B cell (primary cell): ENCODE measurements around the gene TPCN1. TPM values are rescaled to one million over a fixed set of nuclear protein-coding genes. Genes with fewer than 3 reads are reported as not detected.

Experiments
- ATAC-seq: fragments of 200-7000 bp; cut with Tn5 transposase; one replicate; pipeline ENCODE4 v1.10.0; 2021; ENCODE audit warnings: low read depth, mild to moderate bottlenecking, moderate number of reproducible peaks, moderate library complexity
- CTCF ChIA-PET: fragments of 350-600 bp; sonication (Branson Sonifier 250); formaldehyde crosslinking; loops from one replicate; lab custom pipeline; 2021; ENCODE audit warnings: antibody characterized with exemption, inconsistent platforms; lab: Charles Lee
- POLR2A ChIA-PET: fragments of 350-600 bp; sonication (Branson Sonifier 250); formaldehyde crosslinking; loops from one replicate; lab custom pipeline; 2021; ENCODE audit warnings: antibody characterized with exemption; lab: Charles Lee
- DNase-seq: peaks from one replicate; pipeline ENCODE4 v3.0.0; 2013
- H2AFZ ChIP-seq: 2 replicates; pipeline ENCODE4 v1.6.1; 2012; ENCODE audit warnings: mild to moderate bottlenecking, low read depth, low read length; ENCODE audit not compliant: insufficient read depth, poor library complexity, severe bottlenecking
- H3K27ac ChIP-seq, 2 donors: 1 replicate in 1 of 2; 2 replicates in 1 of 2; pipeline ENCODE4 v1.5.1; 2012 to 2013; ENCODE audit warnings: low read length in 2 of 2, mild to moderate bottlenecking in 2 of 2, moderate library complexity in 1 of 2
- H3K27me3 ChIP-seq, 4 experiments: fragments of 200-600 bp in 1 of 4; sonication (generic) in 1 of 4; replicated peaks in 1 of 4; 1 replicate in 2 of 4; 2 replicates in 2 of 4; pipeline versions ENCODE4 v1.6.1 to v1.7.0; 2013 to 2016; ENCODE audit warnings: low read length in 3 of 4, mild to moderate bottlenecking in 2 of 4, mixed read lengths in 1 of 4, moderate library complexity in 1 of 4; ENCODE audit not compliant: insufficient read depth in 4 of 4, control insufficient read depth in 3 of 4; ENCODE audit errors: control extremely low read depth in 1 of 4
- H3K36me3 ChIP-seq, 2 experiments: replicated peaks in 1 of 2; 1 replicate in 1 of 2; 2 replicates in 1 of 2; pipeline versions ENCODE4 v1.6.1 to v1.7.1; 2013; ENCODE audit warnings: low read length in 1 of 2; ENCODE audit not compliant: insufficient read depth in 2 of 2, control insufficient read depth in 1 of 2; ENCODE audit errors: control extremely low read depth in 1 of 2, extremely low read depth in 1 of 2
- H3K4me1 ChIP-seq, 2 donors: fragments of 200-600 bp in 1 of 2; sonication (generic) in 1 of 2; 1 replicate in 1 of 2; 2 replicates in 1 of 2; pipeline versions ENCODE4 v1.5.1 to v1.6.1; 2013 to 2017; ENCODE audit warnings: low read length in 2 of 2; ENCODE audit not compliant: control insufficient read depth in 2 of 2, insufficient read depth in 2 of 2
- H3K4me2 ChIP-seq: replicated peaks from 2 replicates; pipeline ENCODE3; 2012; ENCODE audit warnings: mild to moderate bottlenecking, low read depth, low read length; ENCODE audit not compliant: poor library complexity, severe bottlenecking
- H3K4me3 ChIP-seq, 5 experiments: fragments of 200-600 bp in 1 of 5; sonication (generic) in 1 of 5; 1 replicate in 3 of 5; 2 replicates in 2 of 5; pipeline versions ENCODE4 v1.5.1 to v1.7.0; 2011 to 2016; ENCODE audit warnings: low read length in 4 of 5, mild to moderate bottlenecking in 4 of 5, low read depth in 2 of 5, control low read depth in 1 of 5, moderate library complexity in 1 of 5; ENCODE audit not compliant: insufficient read depth in 1 of 5; ENCODE audit errors: control extremely low read depth in 1 of 5, extremely low read depth in 1 of 5
- H3K79me2 ChIP-seq: fragments of 200-600 bp; sonication (generic); one replicate; pipeline ENCODE4 v1.6.0; 2016; ENCODE audit warnings: low read length; ENCODE audit not compliant: control insufficient read depth, insufficient read depth
- H3K9ac ChIP-seq: fragments of 200-600 bp; sonication (generic); 2 replicates; pipeline ENCODE4 v1.6.1; 2017; ENCODE audit warnings: mild to moderate bottlenecking, low read length, moderate library complexity
- H3K9me3 ChIP-seq, 3 donors: one replicate each; pipeline versions ENCODE4 v1.6.1 to v1.7.1; 2013; ENCODE audit warnings: low read length in 2 of 3; ENCODE audit not compliant: control insufficient read depth in 2 of 3, insufficient read depth in 1 of 3; ENCODE audit errors: control extremely low read depth in 1 of 3
- H4K20me1 ChIP-seq: 2 replicates; pipeline ENCODE4 v1.6.0; 2012; ENCODE audit warnings: mild to moderate bottlenecking, low read length; ENCODE audit not compliant: insufficient read depth, control insufficient read depth, poor library complexity, severe bottlenecking
- H3K27ac Mint-ChIP-seq: one replicate; pipeline ENCODE4 v1.8.0; 2021; ENCODE audit warnings: mixed read lengths
- H3K27me3 Mint-ChIP-seq: one replicate; pipeline ENCODE4 v1.8.0; 2021; ENCODE audit warnings: mixed read lengths
- H3K4me1 Mint-ChIP-seq: one replicate; pipeline ENCODE4 v1.8.0; 2021; ENCODE audit warnings: mixed read lengths
- H3K4me3 Mint-ChIP-seq: one replicate; pipeline ENCODE4 v1.8.0; 2021; ENCODE audit warnings: mixed read lengths
- H3K9me3 Mint-ChIP-seq: one replicate; pipeline ENCODE4 v1.8.0; 2022; ENCODE audit warnings: mixed read lengths; ENCODE audit not compliant: insufficient read depth
- CTCF ChIP-seq: fragments of 200-600 bp; IDR thresholded peaks from one replicate; pipeline ENCODE4 v1.8.0; 2022; ENCODE audit warnings: antibody characterized with exemption, mild to moderate bottlenecking
- EZH2 ChIP-seq: IDR thresholded peaks from 2 replicates; pipeline ENCODE4 v1.6.1; 2012; ENCODE audit warnings: borderline replicate concordance, low read depth, mild to moderate bottlenecking, moderate library complexity, low read length; ENCODE audit not compliant: insufficient read depth, poor library complexity, severe bottlenecking
- WGBS: methylation state at CpG from one replicate; pipeline ENCODE4 v1.1.5; 2013; ENCODE audit warnings: missing lambda C conversion rate; ENCODE audit not compliant: insufficient coverage; 5-methylcytosine and 5-hydroxymethylcytosine counted together
- intact Hi-C: fragments of 100-400 bp; cut with micrococcal nuclease; formaldehyde crosslinking; loops from one replicate; pipeline ENCODE4 v1.10.0; 2022
- polyA plus RNA-seq: library from polyadenylated mRNA; depleted of rRNA; stranded (reverse); fragments of >200 nt; gene quantifications from 2 replicates; pipeline ENCODE4 v1.2.3, GENCODE V29; 2012
- total RNA-seq, 2 donors: library from RNA; stranded (reverse); fragments of 120-200 nt in 1 of 2; gene quantifications; 1 replicate in 1 of 2; 2 replicates in 1 of 2; pipeline versions ENCODE4 v1.2.3 to v1.2.4, GENCODE V29; 2013 to 2022

Gene TPCN1
- total and polyA plus RNA-seq, 2 donors (not counting 1 experiment from before 2014, with no cell fraction given): 80.8 to 258 TPM

- Histone ChIP-seq H2AFZ (peak within 1 kb of the TSS; percentile 94), H3K4me2 (peak within 1 kb of the TSS; percentile 93), H3K79me2 (peaks cover 74% of the 10 kb centered on the region), H3K9me3 (no peaks in the 10 kb centered on the region), H3K4me3 (peak within 1 kb of the TSS; percentile 51 to 100 (median 94)), H3K9ac (peak within 1 kb of the TSS; percentile 92), H3K27me3 (no peaks in the 10 kb centered on the region), H3K4me1 (peaks cover 25 to 34% of the 10 kb centered on the region in 2 donors), H3K27ac (peak within 1 kb of the TSS; percentile 98), H4K20me1 (peaks cover 35% of the 10 kb centered on the region), H3K36me3 (peaks cover 3 to 21% of the 10 kb centered on the region in 2 experiments)
- intact Hi-C loops: loop anchor here (1.0 to 5.0 kb wide), 7 partner anchors 11 to 203 kb away; partner anchors contain the start of genes PLBD2, SLC8B1 and TPCN1
- no peaks in the 10 kb centered on the region for H3K9me3 Mint-ChIP-seq
- ChIA-PET CTCF (interaction anchor here (0.8 to 3.3 kb wide), 12 partner anchors 10 to 285 kb away, joined by 3 to 15 read pairs (median 3); no protein-coding TSS in a partner anchor), POLR2A (interaction anchor here (0.5 to 1.8 kb wide), 10 partner anchors 10 to 328 kb away, joined by 3 to 10 read pairs (median 4); partner anchors contain the start of genes SLC8B1 and TPCN1)
- H3K27ac Mint-ChIP-seq: peak within 1 kb of the TSS; percentile 96
- WGBS: under 1% methylated on average over 89 of the region's 89 CpGs
- ATAC-seq (peak; percentile 65), DNase-seq (peak; percentile 94)
- peak within 1 kb of the TSS; percentile 95 for H3K4me3 Mint-ChIP-seq
- H3K4me1 Mint-ChIP-seq: peaks cover 38% of the 10 kb centered on the region
- TF ChIP-seq EZH2 (no peak), CTCF (no peak)
- no peaks in the 10 kb centered on the region for H3K27me3 Mint-ChIP-seq
Observed at GRCh38 chr12:113185180-113186032, 35.9 kb upstream of the TPCN1 start, which contains the start of the genes DDX54 and RITA1. DDX54 (minus strand) TSS chr12:113185478; CDS start chr12:113185451, 27 bp downstream. RITA1 (plus strand) TSS chr12:113185721; CDS start chr12:113186747, 1,026 bp downstream.
